ENCODE results near the gene RD3L.
A peak's percentile ranks its signal among the peaks of the same experiment; 100 is the strongest.
"Not testable (repeated sequence)": the region's sequence is repeated elsewhere in the genome, so short reads cannot be mapped to it uniquely, and the experiment has no call there.

RD3L gene

DNA sequence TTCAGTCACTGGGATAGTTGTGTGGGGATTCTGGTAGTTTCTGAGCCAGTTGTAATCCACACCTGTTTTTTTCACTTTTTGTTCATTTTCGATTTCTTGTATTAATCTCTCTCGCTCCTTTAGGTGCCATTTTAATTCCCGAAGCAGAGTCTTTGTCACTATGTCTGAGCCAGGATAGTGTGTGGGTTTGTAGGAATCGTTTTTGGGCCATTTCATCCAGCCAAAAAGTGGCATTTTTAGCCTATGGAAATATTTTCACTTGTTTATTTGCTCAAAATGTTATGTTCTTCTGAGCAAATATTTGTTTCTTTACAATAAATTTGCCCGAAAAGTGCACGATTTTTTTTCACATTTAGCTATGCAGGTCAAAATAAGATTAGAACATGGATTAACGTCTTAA is 867 bp downstream of the RD3L start:
- Mint-ChIP-seq H3K9me3 (no peaks in the 10 kb centered on the region), H3K4me3 (no peak overlapping the region), H3K4me1 (no peaks in the 10 kb centered on the region), H3K36me3 (no peaks in the 10 kb centered on the region), H3K27me3 (peaks cover 26% of the 10 kb centered on the region), H3K27ac (no peak overlapping the region)
- ATAC-seq = no peak

DNA sequence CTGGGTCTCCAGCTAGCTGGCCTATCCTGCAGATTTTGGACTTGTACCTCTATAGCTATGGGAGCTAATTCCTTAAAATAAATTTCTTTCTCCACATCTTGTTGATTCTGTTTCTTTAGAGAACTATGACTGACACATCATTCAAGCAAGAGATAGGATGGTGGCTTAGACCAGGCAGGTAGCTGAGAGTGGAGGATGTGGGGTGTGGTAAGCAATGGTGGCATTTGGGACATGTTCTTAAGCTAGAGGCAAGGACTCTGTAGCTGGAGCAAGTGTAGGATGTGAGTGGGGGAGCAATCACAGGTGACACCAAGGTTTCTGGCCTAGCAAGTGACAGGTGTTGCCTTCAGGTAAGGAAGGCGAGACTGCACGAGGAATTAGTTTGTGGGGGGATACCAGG is 7.2 kb downstream of the RD3L start:
- Mint-ChIP-seq H3K4me3 (no peak overlapping the region), H3K4me1 (peaks cover 9% of the 10 kb centered on the region), H3K27me3 (no peaks in the 10 kb centered on the region), H3K36me3 (no peaks in the 10 kb centered on the region), H3K27ac (no peak overlapping the region), H3K9me3 (no peaks in the 10 kb centered on the region)
- no peak for ATAC-seq

DNA sequence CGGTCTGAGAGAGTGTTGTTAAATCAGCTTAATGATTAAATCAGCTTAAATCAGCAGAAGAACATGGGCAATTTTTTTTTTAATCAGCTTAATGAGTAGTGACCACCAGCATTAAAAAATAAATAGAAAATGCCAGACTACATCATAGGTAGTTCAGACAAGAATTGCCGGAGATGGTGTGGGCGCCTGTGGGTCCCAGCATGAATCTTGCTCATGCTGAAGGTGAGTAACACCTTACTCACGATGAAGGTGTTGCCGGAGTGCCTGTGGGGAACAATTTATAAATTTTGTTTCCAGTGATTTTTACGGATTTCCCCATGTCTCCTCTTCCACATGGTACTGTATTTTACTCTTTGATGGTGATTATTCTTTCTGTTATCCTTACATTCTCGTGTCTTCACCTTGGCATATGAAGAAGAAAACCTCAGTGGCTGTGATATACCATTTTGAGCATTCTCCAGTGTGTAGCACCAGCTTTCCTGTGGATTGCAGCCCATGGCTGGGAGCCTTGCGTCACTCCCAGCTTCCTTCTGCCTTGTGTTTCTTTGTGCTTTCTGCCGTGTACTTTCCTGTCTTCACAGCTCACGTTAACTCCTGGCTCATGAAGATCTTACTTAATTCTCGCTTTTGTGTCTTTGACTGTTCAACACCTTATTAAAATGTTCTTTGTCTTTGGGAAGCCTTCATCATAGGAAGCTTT is 9.4 kb downstream of the RD3L start:
- Mint-ChIP-seq H3K27me3 (no peaks in the 10 kb centered on the region), H3K4me3 (no peak overlapping the region), H3K27ac (no peak overlapping the region), H3K9me3 (no peaks in the 10 kb centered on the region), H3K36me3 (no peaks in the 10 kb centered on the region), H3K4me1 (peaks cover 9% of the 10 kb centered on the region)
- ATAC-seq = no peak

DNA sequence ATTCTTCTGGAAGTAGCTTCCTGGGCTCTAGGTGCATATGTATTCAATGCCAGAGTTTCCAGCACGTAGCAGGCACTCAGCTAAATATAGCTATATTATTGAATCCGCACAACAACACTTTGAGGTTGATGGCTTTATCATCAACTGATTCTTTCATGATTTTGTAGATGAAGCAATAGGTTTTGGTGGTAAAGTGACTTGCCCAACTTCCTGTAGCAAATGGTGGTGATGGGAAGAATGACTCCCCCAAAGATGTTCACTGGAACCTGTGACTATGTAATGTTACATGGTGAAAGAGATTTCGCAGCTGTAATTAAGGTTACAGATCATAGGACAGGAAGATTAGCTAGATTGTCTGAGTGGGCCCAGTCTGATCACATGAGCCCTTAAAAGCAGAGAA is 10.9 kb downstream of the RD3L start:
- Mint-ChIP-seq H3K27ac (no peak overlapping the region), H3K4me3 (no peak overlapping the region), H3K9me3 (no peaks in the 10 kb centered on the region), H3K36me3 (no peaks in the 10 kb centered on the region), H3K27me3 (no peaks in the 10 kb centered on the region), H3K4me1 (peaks cover 9% of the 10 kb centered on the region)
- no peak for ATAC-seq

DNA sequence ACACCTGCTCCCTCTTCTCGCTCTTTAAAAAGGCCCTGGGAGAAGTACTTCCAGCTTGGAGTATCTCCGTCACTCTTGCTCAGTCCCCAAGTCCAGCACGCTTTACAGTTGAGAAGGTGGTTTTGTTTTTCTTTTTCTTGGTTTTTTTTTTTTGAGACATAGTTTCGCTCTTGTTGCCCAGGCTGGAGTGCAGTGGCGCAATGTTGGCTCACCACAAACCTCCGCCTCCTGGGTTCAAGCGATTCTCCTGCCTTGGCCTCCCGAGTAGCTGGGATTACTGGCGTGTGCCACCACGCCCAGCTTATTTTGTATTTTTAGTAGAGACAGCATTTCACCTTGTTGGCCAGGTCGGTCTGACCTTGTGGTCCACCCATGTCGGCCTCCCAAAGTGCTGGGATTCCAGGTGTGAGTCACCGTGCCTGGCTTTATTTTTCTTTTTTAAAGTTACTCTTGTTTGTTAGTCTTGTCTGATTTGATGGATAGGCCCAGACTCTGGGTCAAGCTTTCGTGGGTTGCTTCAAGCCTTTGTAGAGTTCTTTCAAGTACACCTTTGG is 12.2 kb downstream of the RD3L start:
- Mint-ChIP-seq H3K27me3 (no peaks in the 10 kb centered on the region), H3K27ac (no peak overlapping the region), H3K4me3 (no peak overlapping the region), H3K9me3 (no peaks in the 10 kb centered on the region), H3K36me3 (no peaks in the 10 kb centered on the region), H3K4me1 (peaks cover 9% of the 10 kb centered on the region)
- no peak for ATAC-seq

DNA sequence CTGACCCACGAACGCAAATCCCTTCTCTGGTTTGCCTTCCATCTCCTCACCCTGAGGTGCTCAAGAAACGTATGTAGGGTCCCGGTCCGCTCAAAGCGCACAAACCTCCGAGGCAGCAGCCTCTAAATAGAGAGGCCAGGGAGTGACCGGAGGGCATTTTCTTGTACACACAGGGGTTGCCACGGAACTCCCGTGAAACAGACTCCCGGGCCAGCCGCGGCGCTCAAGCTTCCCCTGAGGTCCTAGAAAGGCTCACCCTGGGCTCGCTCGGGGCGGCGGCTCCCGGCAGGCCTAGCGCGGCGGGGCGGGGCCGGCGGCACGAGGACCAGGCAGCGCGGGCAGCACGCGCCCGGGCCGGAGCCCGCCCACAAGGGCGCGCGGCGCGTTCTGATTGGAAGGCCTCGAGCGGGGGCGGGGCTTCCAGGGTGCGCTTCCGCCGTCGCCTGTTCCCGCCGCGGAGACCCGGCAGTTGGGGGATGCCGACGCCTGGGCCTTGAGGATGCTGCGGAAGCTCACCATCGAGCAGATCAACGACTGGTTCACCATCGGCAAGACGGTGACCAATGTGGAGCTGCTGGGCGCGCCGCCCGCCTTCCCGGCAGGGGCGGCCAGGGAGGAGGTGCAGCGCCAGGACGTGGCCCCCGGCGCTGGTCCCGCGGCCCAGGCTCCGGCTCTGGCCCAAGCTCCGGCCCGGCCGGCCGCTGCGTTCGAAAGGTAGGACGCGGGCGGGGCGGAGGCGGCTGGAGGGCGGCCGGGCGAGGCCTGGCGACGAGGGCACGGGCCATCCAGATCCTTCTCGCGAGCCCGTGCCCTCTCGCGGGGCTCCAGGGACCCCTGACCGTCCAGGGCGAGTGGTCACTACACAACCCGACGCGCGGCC is 14.1 kb downstream of the RD3L start, which contains the start of gene TDRD9:
TSS of gene TDRD9 (plus strand) at position 446 of the 880 bp plus-strand sequence. CDS start at position 500, 54 bp downstream.
- ATAC-seq = peak; percentile 41
- H3K27ac Mint-ChIP-seq = no peak within 1 kb of the TSS
- no peaks in the 10 kb centered on the region for H3K36me3 Mint-ChIP-seq
- peaks cover 7% of the 10 kb centered on the region for H3K27me3 Mint-ChIP-seq
- no peaks in the 10 kb centered on the region for H3K4me1 Mint-ChIP-seq
- no peaks in the 10 kb centered on the region for H3K9me3 Mint-ChIP-seq
- no peak within 1 kb of the TSS for H3K4me3 Mint-ChIP-seq

DNA sequence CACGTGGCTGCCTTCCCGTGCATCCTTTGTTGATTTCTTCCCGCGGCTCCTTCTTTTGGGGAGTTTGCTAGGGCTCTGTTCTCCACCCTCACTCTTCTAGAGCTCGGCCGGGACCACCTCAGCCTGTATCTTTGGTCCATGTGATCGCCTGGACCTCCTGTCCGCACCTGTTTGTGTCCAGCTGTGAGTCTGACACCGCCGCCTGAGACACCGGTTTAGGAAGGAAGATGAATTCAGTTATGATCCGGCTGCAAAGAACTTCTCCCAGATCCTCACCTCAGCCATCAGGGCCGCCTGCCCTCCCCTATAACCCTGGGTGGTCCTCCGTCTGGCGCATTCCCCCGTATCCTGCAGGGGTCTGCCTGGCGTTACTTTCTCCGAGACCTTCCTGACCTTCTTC is 14.8 kb downstream of the RD3L start:
- Mint-ChIP-seq H3K4me1 (no peaks in the 10 kb centered on the region), H3K36me3 (no peaks in the 10 kb centered on the region), H3K9me3 (no peaks in the 10 kb centered on the region), H3K27me3 (peaks cover 14% of the 10 kb centered on the region), H3K4me3 (no peak overlapping the region), H3K27ac (no peak overlapping the region)
- ATAC-seq = no peak

DNA sequence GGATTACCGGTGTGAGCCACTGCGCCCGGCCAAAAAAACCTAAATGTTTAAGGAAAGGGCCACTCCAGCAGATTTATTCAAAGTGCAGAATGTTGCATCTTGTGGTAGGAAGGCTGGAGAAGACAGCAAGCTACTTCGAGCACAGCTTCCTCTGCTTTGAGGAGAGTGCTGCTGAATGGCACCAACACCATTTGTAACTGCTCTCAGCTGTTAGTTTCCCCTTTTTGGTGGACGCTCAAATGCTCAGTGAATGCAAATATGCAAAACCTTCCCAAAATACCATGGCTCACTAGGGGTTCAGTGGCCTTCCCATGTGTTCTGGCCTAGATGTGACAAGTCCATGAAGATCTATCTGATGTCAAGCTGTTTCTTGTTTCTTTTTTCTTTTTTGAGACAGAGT is 17.0 kb downstream of the RD3L start:
- Mint-ChIP-seq H3K4me3 (no peak overlapping the region), H3K36me3 (no peaks in the 10 kb centered on the region), H3K9me3 (no peaks in the 10 kb centered on the region), H3K27me3 (peaks cover 14% of the 10 kb centered on the region), H3K27ac (no peak overlapping the region), H3K4me1 (no peaks in the 10 kb centered on the region)
- no peak for ATAC-seq

DNA sequence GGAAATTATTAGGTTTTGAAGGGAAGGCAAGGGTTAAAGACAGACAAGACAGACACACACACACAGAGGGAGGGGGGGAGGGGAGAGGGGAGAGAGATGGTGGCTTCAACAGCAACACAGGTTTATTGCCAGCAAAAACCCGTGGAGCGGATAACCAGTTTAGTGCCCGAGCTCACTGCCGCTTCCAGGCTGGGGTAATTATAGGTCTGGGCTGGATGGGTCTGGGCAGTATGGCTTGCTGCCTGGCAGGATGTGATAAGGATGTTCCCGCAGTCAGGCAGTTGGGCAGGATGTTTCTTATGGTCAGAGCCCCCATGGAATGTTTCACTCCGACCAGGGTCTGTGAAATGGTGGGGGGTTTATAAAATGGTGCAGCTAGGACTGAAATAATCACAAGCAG is 18.5 kb downstream of the RD3L start:
- H3K27me3 Mint-ChIP-seq = peaks cover 14% of the 10 kb centered on the region
- H3K4me1 Mint-ChIP-seq = no peaks in the 10 kb centered on the region
- no peaks in the 10 kb centered on the region for H3K36me3 Mint-ChIP-seq
- no peak overlapping the region for H3K4me3 Mint-ChIP-seq
- no peaks in the 10 kb centered on the region for H3K9me3 Mint-ChIP-seq
- H3K27ac Mint-ChIP-seq = no peak overlapping the region
- no peak for ATAC-seq

DNA sequence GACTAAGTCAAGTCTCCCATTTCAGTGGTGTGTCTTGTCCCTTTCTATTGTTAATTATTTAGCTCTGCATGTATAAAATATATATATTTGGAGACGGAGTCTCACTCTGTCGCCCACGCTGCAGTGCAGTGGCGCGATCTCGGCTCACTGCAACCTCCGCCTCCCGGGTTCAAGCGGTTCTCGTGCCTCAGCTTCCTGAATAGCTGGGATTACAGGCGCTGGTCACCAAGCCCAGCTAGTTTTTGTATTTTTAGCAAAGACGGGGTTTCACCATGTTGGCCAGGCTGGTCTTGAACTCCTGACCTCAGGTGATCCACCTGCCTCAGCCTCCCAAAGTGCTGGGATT is 20.5 kb downstream of the RD3L start:
- Mint-ChIP-seq H3K4me1 (peaks cover 10% of the 10 kb centered on the region), H3K27me3 (peaks cover 14% of the 10 kb centered on the region), H3K4me3 (peak overlapping the region; percentile 85)
- not testable (repeated sequence) for ATAC-seq, H3K9me3 Mint-ChIP-seq, H3K36me3 Mint-ChIP-seq, H3K27ac Mint-ChIP-seq

DNA sequence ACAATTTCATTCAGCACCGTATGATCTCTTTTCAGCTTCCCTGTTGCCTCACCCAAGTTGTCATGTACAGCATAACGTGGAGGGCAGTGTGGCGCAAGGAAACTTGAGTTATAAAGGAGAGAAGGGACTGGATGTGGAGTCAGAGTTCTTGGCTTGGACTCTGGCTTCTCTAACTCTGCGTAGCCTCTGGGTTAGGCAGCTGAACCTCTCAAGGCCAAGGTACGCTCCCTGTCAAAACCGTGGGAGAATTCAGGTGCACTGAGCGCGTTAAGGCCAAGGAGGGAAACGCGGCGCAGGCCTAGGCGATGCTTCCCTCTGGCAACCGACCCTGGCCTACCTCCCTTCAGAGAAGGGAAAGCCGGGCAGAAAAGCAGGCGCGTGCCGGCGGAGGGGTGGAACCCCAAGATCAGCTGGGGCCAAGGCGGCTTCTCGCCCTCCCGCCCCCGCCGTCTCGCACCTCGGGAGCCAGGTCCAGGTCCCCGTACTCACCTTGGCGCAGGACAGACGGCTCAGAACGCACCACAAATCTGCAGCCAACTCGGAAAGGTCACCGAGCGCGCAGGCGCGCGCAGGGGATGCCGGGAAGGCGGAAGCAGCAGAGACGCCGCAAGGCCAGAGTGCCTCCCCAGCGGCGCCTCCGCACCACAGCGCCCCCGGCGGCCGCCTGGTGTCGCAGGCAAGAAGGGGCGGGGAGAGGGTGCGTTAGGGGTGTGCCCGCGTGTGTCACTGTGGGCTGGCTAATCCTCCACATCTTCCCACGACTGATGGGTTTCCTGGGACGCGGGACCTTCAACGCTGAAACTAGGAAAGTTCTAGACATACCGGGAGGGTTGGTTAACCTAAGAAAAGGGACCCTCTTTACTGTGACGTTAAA is 21.1 kb downstream of the RD3L start:
- Mint-ChIP-seq H3K27ac (peak overlapping the region; percentile 77), H3K27me3 (peaks cover 14% of the 10 kb centered on the region), H3K4me1 (peaks cover 10% of the 10 kb centered on the region), H3K4me3 (peak overlapping the region; percentile 85), H3K36me3 (peaks cover 9% of the 10 kb centered on the region), H3K9me3 (no peaks in the 10 kb centered on the region)
- peak; percentile 100 for ATAC-seq

DNA sequence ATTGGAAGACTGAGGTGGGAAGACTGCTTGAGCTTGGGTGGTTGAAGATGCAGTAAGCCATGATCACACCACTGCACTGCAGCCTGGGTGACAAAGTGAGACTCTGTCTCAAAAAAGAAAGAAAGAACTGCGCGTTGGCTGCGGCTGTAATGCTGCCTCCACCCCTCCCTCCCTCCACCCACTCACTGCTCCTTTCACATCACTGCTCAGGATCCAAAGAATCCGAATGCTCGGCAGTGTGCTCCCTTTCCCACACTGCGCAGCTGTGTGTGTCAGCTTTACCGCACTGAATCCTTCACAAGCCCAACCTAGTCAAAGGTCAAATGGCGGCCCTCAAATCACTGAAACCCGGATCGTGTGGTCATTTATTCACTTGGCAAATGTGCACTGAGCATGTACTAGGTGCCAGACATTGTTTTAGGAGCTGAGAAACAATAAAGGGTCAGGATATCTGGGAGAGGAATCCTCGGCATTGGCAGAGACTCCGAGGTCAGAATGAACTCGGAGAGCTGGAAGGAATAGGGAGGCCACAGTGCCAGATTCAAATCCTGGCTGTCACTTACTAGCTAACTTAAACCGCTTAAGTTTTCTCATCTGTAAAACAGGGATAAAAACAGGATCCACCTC is 25.6 kb downstream of the RD3L start:
- Mint-ChIP-seq H3K27me3 (no peaks in the 10 kb centered on the region), H3K4me1 (peaks cover 16% of the 10 kb centered on the region), H3K9me3 (no peaks in the 10 kb centered on the region), H3K4me3 (no peak overlapping the region), H3K27ac (no peak overlapping the region), H3K36me3 (peaks cover 36% of the 10 kb centered on the region)
- no peak for ATAC-seq

DNA sequence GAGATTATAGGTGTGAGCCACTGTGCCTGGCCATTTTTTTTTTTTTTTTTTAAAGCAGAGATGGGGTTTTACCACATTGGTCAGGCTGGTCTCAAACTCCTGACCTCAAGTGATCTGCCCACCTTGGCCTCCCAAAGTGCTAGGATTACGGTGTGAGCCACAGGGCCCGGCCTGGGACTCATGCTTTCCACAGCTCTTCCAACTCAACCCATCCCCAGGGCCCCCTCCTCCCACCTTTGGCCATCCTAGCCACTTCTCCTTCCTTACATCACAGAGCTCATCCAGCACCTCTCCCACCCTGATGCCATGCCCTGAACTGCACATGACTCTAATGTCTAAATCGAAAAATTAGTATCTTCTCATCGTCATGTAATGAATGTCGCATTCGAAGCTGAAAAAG is 26.7 kb downstream of the RD3L start:
- no peak for ATAC-seq
- Mint-ChIP-seq H3K36me3 (peaks cover 36% of the 10 kb centered on the region), H3K27ac (no peak overlapping the region), H3K4me3 (no peak overlapping the region), H3K9me3 (no peaks in the 10 kb centered on the region), H3K27me3 (no peaks in the 10 kb centered on the region), H3K4me1 (peaks cover 16% of the 10 kb centered on the region)

DNA sequence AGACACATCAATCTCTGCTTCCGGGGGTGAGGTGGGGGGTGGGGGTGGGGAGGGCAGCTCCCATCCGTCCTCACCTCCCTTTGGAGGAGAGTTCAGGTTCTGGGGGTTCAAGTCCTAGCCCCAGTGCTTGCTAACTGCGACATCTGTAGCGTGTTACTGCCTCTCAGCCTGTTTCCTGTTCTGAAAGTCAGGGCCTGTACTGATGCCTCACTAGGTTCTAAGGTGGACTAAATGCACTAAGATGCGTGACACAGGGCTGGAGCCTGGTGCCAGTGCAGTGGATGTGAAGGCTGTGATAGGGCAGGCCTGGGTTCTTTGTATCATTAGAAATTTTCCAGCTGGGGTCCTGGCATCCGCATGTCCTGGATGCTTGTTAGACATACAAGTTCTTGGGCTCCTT is 31.3 kb downstream of the RD3L start:
- Mint-ChIP-seq H3K27ac (no peak overlapping the region), H3K9me3 (no peaks in the 10 kb centered on the region), H3K4me3 (no peak overlapping the region), H3K36me3 (peaks cover 36% of the 10 kb centered on the region), H3K27me3 (no peaks in the 10 kb centered on the region), H3K4me1 (peaks cover 12% of the 10 kb centered on the region)
- ATAC-seq = no peak

Measured in stimulated activated memory B cell treated with anti-CD40 and anti-IgM and Interleukin-4, amounts not matched to agents 10 μg/mL and 1 μg/mL and 100 μg/mL, for 72 hours (primary cell).